IMR-90 (cell line): ENCODE results near the gene OR2AJ1.

ENCODE experiments used
- BHLHE40 ChIP-seq: fragments of 150-350 bp; IDR thresholded peaks from 2 replicates; pipeline ENCODE4 v1.6.1; 2016; ENCODE audit warnings: mild to moderate bottlenecking, low read depth, low read length
- CTCF ChIP-seq: conservative IDR thresholded peaks from 2 replicates; pipeline ENCODE4 v1.5.1; 2012; ENCODE audit warnings: mild to moderate bottlenecking, low read depth, low read length, improper control_type of control experiment
- ELK1 ChIP-seq: fragments of 150-350 bp; IDR thresholded peaks from 2 replicates; pipeline ENCODE4 v1.6.1; 2016; ENCODE audit warnings: low read depth, mild to moderate bottlenecking, low read length, moderate library complexity, borderline replicate concordance
- MAFK ChIP-seq: IDR thresholded peaks from 2 replicates; pipeline ENCODE4 v1.6.1; 2012; ENCODE audit warnings: low read depth, low read length, improper control_type of control experiment
- POLR2A ChIP-seq: IDR thresholded peaks from 2 replicates; pipeline ENCODE4 v1.6.1; 2012; ENCODE audit warnings: mild to moderate bottlenecking, low read depth, low read length
- RAD21 ChIP-seq: IDR thresholded peaks from 2 replicates; pipeline ENCODE4 v1.6.1; 2012; ENCODE audit warnings: low read length, improper control_type of control experiment

GRCh38 chr1:247913786-247914185 lies 10.9 kb upstream of the OR2AJ1 start:
- TF ChIP-seq POLR2A (no peak), CTCF (no peak), MAFK (no peak), RAD21 (no peak), BHLHE40 (no peak), ELK1 (no peak)
